Activated naive CD4-positive, alpha-beta T cell treated with anti-CD3 and anti-CD28 coated beads, Interleukin-2, amount 10 ng/mL, durations not matched to agents 7 days and 5 days (primary cell): ENCODE measurements around the gene KDELR3.

Experiments
- CTCF ChIA-PET: fragments of 350-600 bp; sonication (Branson Sonifier 250); formaldehyde crosslinking; loops from one replicate; lab custom pipeline; 2021; ENCODE audit warnings: antibody characterized with exemption; lab: Charles Lee
- DNase-seq: peaks from one replicate; pipeline ENCODE4 v3.0.0-alpha.2; 2020
- H3K27ac Mint-ChIP-seq: one replicate; pipeline ENCODE4 v1.8.0; 2021; ENCODE audit warnings: mild to moderate bottlenecking, moderate library complexity, mixed read lengths
- H3K27me3 Mint-ChIP-seq: one replicate; pipeline ENCODE4 v1.8.0; 2021; ENCODE audit warnings: mild to moderate bottlenecking, mixed read lengths
- H3K36me3 Mint-ChIP-seq: one replicate; pipeline ENCODE4 v1.8.0; 2021; ENCODE audit warnings: mixed read lengths
- H3K4me1 Mint-ChIP-seq: one replicate; pipeline ENCODE4 v1.8.0; 2021; ENCODE audit warnings: mixed read lengths
- H3K4me3 Mint-ChIP-seq: one replicate; pipeline ENCODE4 v1.8.0; 2021; ENCODE audit warnings: mild to moderate bottlenecking, moderate library complexity, mixed read lengths
- H3K9me3 Mint-ChIP-seq: one replicate; pipeline ENCODE4 v1.8.0; 2021; ENCODE audit warnings: mixed read lengths

The KDELR3 gene

GRCh38 chr22:38448945-38449745, 18.8 kb upstream of the KDELR3 start:
- Mint-ChIP-seq H3K9me3 (no peaks in the 10 kb centered on the region), H3K4me3 (no peak overlapping the region), H3K36me3 (no peaks in the 10 kb centered on the region), H3K27ac (no peak overlapping the region), H3K4me1 (peaks cover 3% of the 10 kb centered on the region), H3K27me3 (peaks cover 80% of the 10 kb centered on the region)
- DNase-seq, result no peak
- CTCF ChIA-PET, result interaction anchor here (1.1 kb wide), 1 partner anchor 14 kb away, joined by 3 read pairs; no protein-coding TSS in a partner anchor

GRCh38 chr22:38449776-38450175, 18.1 kb upstream of the KDELR3 start:
- Mint-ChIP-seq H3K36me3 (no peaks in the 10 kb centered on the region), H3K9me3 (no peaks in the 10 kb centered on the region), H3K4me1 (peaks cover 7% of the 10 kb centered on the region), H3K4me3 (no peak overlapping the region), H3K27me3 (peaks cover 80% of the 10 kb centered on the region), H3K27ac (no peak overlapping the region)
- CTCF ChIA-PET, result no interaction called here
- no peak for DNase-seq

- Mint-ChIP-seq H3K9me3 (no peaks in the 10 kb centered on the region), H3K27me3 (peaks cover 78% of the 10 kb centered on the region), H3K27ac (no peak overlapping the region), H3K4me1 (peaks cover 7% of the 10 kb centered on the region), H3K36me3 (no peaks in the 10 kb centered on the region), H3K4me3 (no peak overlapping the region)
- no peak for DNase-seq
- CTCF ChIA-PET, result no interaction called here
Observed at GRCh38 chr22:38450234-38450797, 17.6 kb upstream of the KDELR3 start.

GRCh38 chr22:38451404-38451803, 16.5 kb upstream of the KDELR3 start:
- CTCF ChIA-PET, result interaction anchor here (0.8 kb wide), 1 partner anchor 588 kb away, joined by 3 read pairs; no protein-coding TSS in a partner anchor
- DNase-seq, result no peak
- Mint-ChIP-seq H3K36me3 (no peaks in the 10 kb centered on the region), H3K4me3 (no peak overlapping the region), H3K4me1 (peaks cover 10% of the 10 kb centered on the region), H3K27ac (no peak overlapping the region), H3K27me3 (peaks cover 83% of the 10 kb centered on the region), H3K9me3 (no peaks in the 10 kb centered on the region)

- no peaks in the 10 kb centered on the region for H3K9me3 Mint-ChIP-seq
- H3K27ac Mint-ChIP-seq, result no peak overlapping the region
- CTCF ChIA-PET, result interaction anchor here (0.8 kb wide), 1 partner anchor 588 kb away, joined by 3 read pairs; no protein-coding TSS in a partner anchor
- peaks cover 86% of the 10 kb centered on the region for H3K27me3 Mint-ChIP-seq
- no peak overlapping the region for H3K4me3 Mint-ChIP-seq
- H3K4me1 Mint-ChIP-seq, result peaks cover 14% of the 10 kb centered on the region
- no peaks in the 10 kb centered on the region for H3K36me3 Mint-ChIP-seq
- no peak for DNase-seq
Observed at GRCh38 chr22:38451864-38452263, 16.0 kb upstream of the KDELR3 start.

- Mint-ChIP-seq H3K27ac (no peak overlapping the region), H3K4me1 (peaks cover 16% of the 10 kb centered on the region), H3K27me3 (peaks cover 89% of the 10 kb centered on the region), H3K36me3 (no peaks in the 10 kb centered on the region), H3K4me3 (no peak overlapping the region), H3K9me3 (no peaks in the 10 kb centered on the region)
- CTCF ChIA-PET, result no interaction called here
- no peak for DNase-seq
Observed at GRCh38 chr22:38452373-38453065, 15.4 kb upstream of the KDELR3 start.

GRCh38 chr22:38453066-38453672, 14.7 kb upstream of the KDELR3 start:
- CTCF ChIA-PET, result no interaction called here
- DNase-seq, result no peak
- Mint-ChIP-seq H3K9me3 (no peaks in the 10 kb centered on the region), H3K4me3 (no peak overlapping the region), H3K27ac (no peak overlapping the region), H3K36me3 (no peaks in the 10 kb centered on the region), H3K27me3 (peaks cover 94% of the 10 kb centered on the region), H3K4me1 (peaks cover 16% of the 10 kb centered on the region)

GRCh38 chr22:38453996-38454352, 13.9 kb upstream of the KDELR3 start:
- H3K4me1 Mint-ChIP-seq, result peaks cover 16% of the 10 kb centered on the region
- peak overlapping the region; percentile 7 for H3K4me3 Mint-ChIP-seq
- no peak for DNase-seq
- no peaks in the 10 kb centered on the region for H3K9me3 Mint-ChIP-seq
- H3K36me3 Mint-ChIP-seq, result no peaks in the 10 kb centered on the region
- peaks cover 95% of the 10 kb centered on the region for H3K27me3 Mint-ChIP-seq
- no peak overlapping the region for H3K27ac Mint-ChIP-seq
- CTCF ChIA-PET, result no interaction called here

- Mint-ChIP-seq H3K4me1 (peaks cover 16% of the 10 kb centered on the region), H3K9me3 (no peaks in the 10 kb centered on the region), H3K4me3 (peak overlapping the region; percentile 65), H3K27ac (no peak overlapping the region), H3K36me3 (no peaks in the 10 kb centered on the region), H3K27me3 (peaks cover 95% of the 10 kb centered on the region)
- CTCF ChIA-PET, result no interaction called here
- DNase-seq, result peak; percentile 45
Observed at GRCh38 chr22:38454353-38455075, 13.4 kb upstream of the KDELR3 start.

GRCh38 chr22:38455076-38455529, 12.8 kb upstream of the KDELR3 start, which contains the start of gene KCNJ4:
Gene KCNJ4 (minus strand): TSS chr22:38455199. CDS start chr22:38428132, 27,067 bp downstream.
- H3K9me3 Mint-ChIP-seq, result no peaks in the 10 kb centered on the region
- H3K27ac Mint-ChIP-seq, result no peak within 1 kb of the TSS
- CTCF ChIA-PET, result no interaction called here
- peaks cover 16% of the 10 kb centered on the region for H3K4me1 Mint-ChIP-seq
- H3K36me3 Mint-ChIP-seq, result no peaks in the 10 kb centered on the region
- peak within 1 kb of the TSS; percentile 65 for H3K4me3 Mint-ChIP-seq
- no peak for DNase-seq
- H3K27me3 Mint-ChIP-seq, result peaks cover 95% of the 10 kb centered on the region

GRCh38 chr22:38455530-38456271, 12.2 kb upstream of the KDELR3 start:
- Mint-ChIP-seq H3K27ac (no peak overlapping the region), H3K4me1 (peaks cover 16% of the 10 kb centered on the region), H3K4me3 (peak overlapping the region; percentile 32), H3K9me3 (no peaks in the 10 kb centered on the region), H3K27me3 (peaks cover 95% of the 10 kb centered on the region), H3K36me3 (no peaks in the 10 kb centered on the region)
- DNase-seq, result peak; percentile 36
- CTCF ChIA-PET, result no interaction called here

- peaks cover 95% of the 10 kb centered on the region for H3K27me3 Mint-ChIP-seq
- H3K4me3 Mint-ChIP-seq, result peak overlapping the region; percentile 58
Observed at GRCh38 chr22:38456272-38456835, 11.5 kb upstream of the KDELR3 start.

More at GRCh38 chr22:38456272-38456835, 11.5 kb upstream of the KDELR3 start:
- Mint-ChIP-seq H3K36me3 (no peaks in the 10 kb centered on the region), H3K9me3 (no peaks in the 10 kb centered on the region), H3K27ac (peak overlapping the region; percentile 26), H3K4me1 (peaks cover 16% of the 10 kb centered on the region)
- DNase-seq, result no peak
- CTCF ChIA-PET, result no interaction called here
